Measurements from ENCODE around the gene ABCA7. TPM values are rescaled to one million over a fixed set of nuclear protein-coding genes. Genes with fewer than 3 reads are reported as not detected.

Gene ABCA7
- polyA plus RNA-seq, 1 donor from 2014 or later: 51.8 TPM

GRCh38 chr19:1086613-1087012 is 46.7 kb downstream of the ABCA7 start:
- no peak overlapping the region for H2AFZ ChIP-seq (ENCODE audit: low read depth, low read length)
- H3K9me3 ChIP-seq (ENCODE audit: low read length): no peaks in the 10 kb centered on the region
- H3K27me3 ChIP-seq (ENCODE audit: insufficient read depth, low read depth, low read length): no peaks in the 10 kb centered on the region
- no peak overlapping the region for H3K4me3 ChIP-seq (ENCODE audit: low read length)
- no peak for TF ChIP-seq MXI1 (conservative IDR thresholded peaks at IDR 0.05; ENCODE audit: poor library complexity, severe bottlenecking)
- TF ChIP-seq EZH2 (IDR thresholded peaks at IDR 0.05; ENCODE audit: borderline replicate concordance, insufficient read depth, low read length, poor library complexity, severe bottlenecking): no peak
- TF ChIP-seq POLR2AphosphoS5 (IDR thresholded peaks at IDR 0.05): no peak
- TF ChIP-seq TAF1 (IDR thresholded peaks at IDR 0.05; ENCODE audit: low read depth): no peak
- TF ChIP-seq, protein P1, sequence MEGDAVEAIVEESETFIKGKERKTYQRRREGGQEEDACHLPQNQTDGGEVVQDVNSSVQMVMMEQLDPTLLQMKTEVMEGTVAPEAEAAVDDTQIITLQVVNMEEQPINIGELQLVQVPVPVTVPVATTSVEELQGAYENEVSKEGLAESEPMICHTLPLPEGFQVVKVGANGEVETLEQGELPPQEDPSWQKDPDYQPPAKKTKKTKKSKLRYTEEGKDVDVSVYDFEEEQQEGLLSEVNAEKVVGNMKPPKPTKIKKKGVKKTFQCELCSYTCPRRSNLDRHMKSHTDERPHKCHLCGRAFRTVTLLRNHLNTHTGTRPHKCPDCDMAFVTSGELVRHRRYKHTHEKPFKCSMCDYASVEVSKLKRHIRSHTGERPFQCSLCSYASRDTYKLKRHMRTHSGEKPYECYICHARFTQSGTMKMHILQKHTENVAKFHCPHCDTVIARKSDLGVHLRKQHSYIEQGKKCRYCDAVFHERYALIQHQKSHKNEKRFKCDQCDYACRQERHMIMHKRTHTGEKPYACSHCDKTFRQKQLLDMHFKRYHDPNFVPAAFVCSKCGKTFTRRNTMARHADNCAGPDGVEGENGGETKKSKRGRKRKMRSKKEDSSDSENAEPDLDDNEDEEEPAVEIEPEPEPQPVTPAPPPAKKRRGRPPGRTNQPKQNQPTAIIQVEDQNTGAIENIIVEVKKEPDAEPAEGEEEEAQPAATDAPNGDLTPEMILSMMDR (IDR thresholded peaks at IDR 0.05; ENCODE audit: poor library complexity, severe bottlenecking): no peak
- TF ChIP-seq RAD21 (conservative IDR thresholded peaks at IDR 0.05): no peak
- no peak for TF ChIP-seq EP300 (conservative IDR thresholded peaks at IDR 0.05; ENCODE audit: poor library complexity, severe bottlenecking)
- TF ChIP-seq SMC3 (conservative IDR thresholded peaks at IDR 0.05; ENCODE audit: poor library complexity): no peak
- no peak for TF ChIP-seq REST (IDR thresholded peaks at IDR 0.05; ENCODE audit: borderline replicate concordance)
- H4K20me1 ChIP-seq (ENCODE audit: insufficient read depth): no peaks in the 10 kb centered on the region
- no peaks in the 10 kb centered on the region for H3K36me3 ChIP-seq (ENCODE audit: insufficient read depth, low read length)
- H3F3A ChIP-seq (ENCODE audit: insufficient read depth, low read length, poor library complexity, severe bottlenecking): no peaks in the 10 kb centered on the region
- no peak overlapping the region for H3K27ac ChIP-seq (ENCODE audit: low read length)
- no peak overlapping the region for H3K4me2 ChIP-seq (ENCODE audit: low read length)
- no peaks in the 10 kb centered on the region for H3K79me2 ChIP-seq (replicated peaks; ENCODE audit: insufficient read depth, low read length)
- H3K9me2 ChIP-seq (ENCODE audit: insufficient read depth, low read length): no peaks in the 10 kb centered on the region
- no peak overlapping the region for H3K9ac ChIP-seq (ENCODE audit: low read length)

DNA sequence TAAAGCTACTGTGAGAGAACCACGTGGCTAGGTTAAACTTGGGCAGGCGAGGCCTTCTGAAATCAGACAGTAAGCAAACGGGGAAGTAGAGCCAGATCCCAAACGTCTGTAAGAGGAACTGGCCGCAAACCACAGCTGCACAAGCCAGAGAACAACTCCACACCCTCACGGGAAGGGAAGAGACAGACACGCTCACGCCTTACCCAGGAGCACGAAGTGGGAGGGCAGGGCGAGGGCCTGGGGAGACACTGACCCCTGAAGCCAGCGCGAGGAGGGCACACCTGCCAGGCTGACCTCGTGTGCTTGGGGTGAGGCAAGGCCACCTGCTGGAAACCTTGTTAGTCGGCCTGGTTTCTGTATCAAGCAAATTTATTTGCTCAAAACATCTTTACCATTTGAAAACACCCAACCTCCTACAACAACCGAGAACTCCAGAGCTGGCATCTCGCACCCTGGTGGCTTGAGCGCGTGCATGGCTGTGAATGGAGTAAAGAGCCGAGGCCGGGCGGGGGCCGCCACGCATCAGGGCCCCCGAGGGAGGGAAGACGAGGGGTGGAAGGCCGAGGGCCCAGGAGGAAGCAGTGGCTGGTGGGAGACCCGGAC is 48.0 kb downstream of the ABCA7 start:
- H3K4me2 ChIP-seq (ENCODE audit: low read length): no peak overlapping the region
- no peaks in the 10 kb centered on the region for H3K9me3 ChIP-seq (ENCODE audit: low read length)
- no peaks in the 10 kb centered on the region for H3K79me2 ChIP-seq (replicated peaks; ENCODE audit: insufficient read depth, low read length)
- H3K9me2 ChIP-seq (ENCODE audit: insufficient read depth, low read length): no peaks in the 10 kb centered on the region
- H3K27me3 ChIP-seq (ENCODE audit: insufficient read depth, low read depth, low read length): no peaks in the 10 kb centered on the region
- no peaks in the 10 kb centered on the region for H4K20me1 ChIP-seq (ENCODE audit: insufficient read depth)
- TF ChIP-seq, protein P1 (IDR thresholded peaks at IDR 0.05; ENCODE audit: poor library complexity, severe bottlenecking): no peak
- no peak overlapping the region for H3K9ac ChIP-seq (ENCODE audit: low read length)
- no peaks in the 10 kb centered on the region for H3F3A ChIP-seq (ENCODE audit: insufficient read depth, low read length, poor library complexity, severe bottlenecking)
- H3K36me3 ChIP-seq (ENCODE audit: insufficient read depth, low read length): no peaks in the 10 kb centered on the region
- no peak overlapping the region for H3K27ac ChIP-seq (ENCODE audit: low read length)
- no peak overlapping the region for H3K4me3 ChIP-seq (ENCODE audit: low read length)
- H2AFZ ChIP-seq (ENCODE audit: low read depth, low read length): no peak overlapping the region
